Measurements from ENCODE around the gene ROBO1. TPM values are rescaled to one million over a fixed set of nuclear protein-coding genes. Genes with fewer than 3 reads are reported as not detected.

The ROBO1 gene
- total RNA-seq, 1 donor from 2014 or later, result 73.8 TPM

DNA sequence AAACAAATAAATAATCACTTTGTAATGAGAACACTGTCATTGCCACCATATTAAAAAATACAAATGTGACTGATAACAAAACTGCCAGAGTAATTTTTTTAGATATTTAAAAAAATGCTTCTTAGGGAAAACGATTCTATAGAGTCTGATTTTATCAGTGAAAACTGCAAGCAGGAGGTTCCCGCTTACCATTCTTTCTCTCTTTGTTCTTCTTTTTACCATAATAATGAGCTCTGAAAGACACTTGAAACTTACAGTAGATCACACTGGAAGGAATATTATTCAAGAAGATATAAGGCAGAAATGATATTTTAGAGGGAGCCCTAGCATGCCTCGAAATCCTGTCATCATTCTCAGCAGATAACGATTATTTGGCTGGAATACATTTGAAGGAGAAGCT lies 701.3 kb downstream of the ROBO1 start:
- peaks cover 2% of the 10 kb centered on the region for H3K27me3 Mint-ChIP-seq (ENCODE audit: unreplicated experiment)
- DNase-seq (ENCODE audit: extremely low spot score, unreplicated experiment), result no peak
- H3K4me1 Mint-ChIP-seq (ENCODE audit: unreplicated experiment), result peaks cover 6% of the 10 kb centered on the region
- H3K36me3 Mint-ChIP-seq (ENCODE audit: unreplicated experiment), result no peaks in the 10 kb centered on the region
- TF ChIP-seq, protein P1, sequence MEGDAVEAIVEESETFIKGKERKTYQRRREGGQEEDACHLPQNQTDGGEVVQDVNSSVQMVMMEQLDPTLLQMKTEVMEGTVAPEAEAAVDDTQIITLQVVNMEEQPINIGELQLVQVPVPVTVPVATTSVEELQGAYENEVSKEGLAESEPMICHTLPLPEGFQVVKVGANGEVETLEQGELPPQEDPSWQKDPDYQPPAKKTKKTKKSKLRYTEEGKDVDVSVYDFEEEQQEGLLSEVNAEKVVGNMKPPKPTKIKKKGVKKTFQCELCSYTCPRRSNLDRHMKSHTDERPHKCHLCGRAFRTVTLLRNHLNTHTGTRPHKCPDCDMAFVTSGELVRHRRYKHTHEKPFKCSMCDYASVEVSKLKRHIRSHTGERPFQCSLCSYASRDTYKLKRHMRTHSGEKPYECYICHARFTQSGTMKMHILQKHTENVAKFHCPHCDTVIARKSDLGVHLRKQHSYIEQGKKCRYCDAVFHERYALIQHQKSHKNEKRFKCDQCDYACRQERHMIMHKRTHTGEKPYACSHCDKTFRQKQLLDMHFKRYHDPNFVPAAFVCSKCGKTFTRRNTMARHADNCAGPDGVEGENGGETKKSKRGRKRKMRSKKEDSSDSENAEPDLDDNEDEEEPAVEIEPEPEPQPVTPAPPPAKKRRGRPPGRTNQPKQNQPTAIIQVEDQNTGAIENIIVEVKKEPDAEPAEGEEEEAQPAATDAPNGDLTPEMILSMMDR (IDR thresholded peaks at IDR 0.05), result no peak
- H3K4me3 Mint-ChIP-seq (ENCODE audit: unreplicated experiment), result no peak overlapping the region
- peaks cover 5% of the 10 kb centered on the region for H3K9me3 Mint-ChIP-seq (ENCODE audit: unreplicated experiment)
- H3K27ac Mint-ChIP-seq (ENCODE audit: unreplicated experiment), result no peak overlapping the region

DNA sequence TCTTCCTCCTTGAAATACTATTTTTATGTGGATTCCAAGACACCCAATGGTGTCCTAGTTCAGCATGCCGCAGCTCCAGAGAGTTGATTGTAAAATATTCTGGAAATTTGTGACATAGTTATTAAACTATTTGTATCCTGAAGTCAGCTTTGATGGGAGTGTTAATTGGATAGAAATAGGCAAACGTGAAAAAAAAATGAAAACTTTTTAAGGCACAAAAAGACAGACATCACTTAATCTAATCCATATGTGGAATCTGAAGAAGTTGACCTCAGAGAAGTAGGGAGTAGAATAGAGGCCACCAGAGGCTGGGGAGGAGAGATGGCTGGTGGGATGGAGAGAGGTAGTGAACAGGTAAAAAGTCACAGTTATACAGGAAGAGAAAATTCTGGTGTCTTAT lies 704.2 kb downstream of the ROBO1 start:
- H3K9me3 Mint-ChIP-seq (ENCODE audit: unreplicated experiment), result peaks cover 11% of the 10 kb centered on the region
- H3K27ac Mint-ChIP-seq (ENCODE audit: unreplicated experiment), result no peak overlapping the region
- H3K36me3 Mint-ChIP-seq (ENCODE audit: unreplicated experiment), result no peaks in the 10 kb centered on the region
- TF ChIP-seq, protein P1 (IDR thresholded peaks at IDR 0.05), result no peak
- no peak for DNase-seq (ENCODE audit: extremely low spot score, unreplicated experiment)
- H3K4me1 Mint-ChIP-seq (ENCODE audit: unreplicated experiment), result peaks cover 6% of the 10 kb centered on the region
- peaks cover 2% of the 10 kb centered on the region for H3K27me3 Mint-ChIP-seq (ENCODE audit: unreplicated experiment)
- no peak overlapping the region for H3K4me3 Mint-ChIP-seq (ENCODE audit: unreplicated experiment)

DNA sequence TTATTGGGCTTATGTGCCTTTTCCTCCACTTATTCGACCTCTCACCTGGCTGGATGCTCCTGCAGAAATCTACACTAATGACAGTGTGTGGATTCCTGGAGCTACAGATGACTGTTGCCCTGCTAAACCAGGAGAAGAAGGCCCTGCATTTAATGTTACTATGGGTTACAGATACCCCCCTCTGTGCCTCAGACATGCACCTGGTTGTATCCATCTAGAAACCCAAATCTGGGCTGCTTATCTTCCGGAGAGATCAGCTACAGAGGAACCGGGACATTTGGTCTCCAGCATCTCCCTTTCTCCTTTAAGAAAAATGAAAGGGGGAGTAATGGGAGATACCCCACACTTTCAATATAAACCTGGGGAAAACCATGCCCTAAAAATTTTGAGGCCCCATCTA lies 710.0 kb downstream of the ROBO1 start:
- H3K36me3 Mint-ChIP-seq (ENCODE audit: unreplicated experiment), result peaks cover 3% of the 10 kb centered on the region
- H3K27ac Mint-ChIP-seq (ENCODE audit: unreplicated experiment), result no peak overlapping the region

DNA sequence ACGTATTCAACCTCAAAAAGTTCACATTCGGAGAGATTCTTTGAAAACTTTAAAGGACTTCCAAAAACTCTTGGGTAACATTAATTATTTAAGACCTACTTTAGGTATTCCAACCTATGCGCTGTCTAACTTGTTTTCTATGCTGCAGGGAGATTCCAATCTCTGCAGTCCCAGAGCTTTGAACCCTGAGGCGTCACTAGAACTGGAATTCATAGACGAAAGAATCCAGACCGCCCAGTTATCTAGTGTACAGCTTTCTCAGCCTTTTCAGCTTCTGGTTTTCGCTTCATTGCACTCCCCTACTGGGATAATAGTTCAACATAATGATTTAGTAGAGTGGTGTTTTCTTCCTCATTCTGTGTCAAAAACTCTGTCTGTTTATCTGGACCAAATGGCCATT lies 711.3 kb downstream of the ROBO1 start:
- Mint-ChIP-seq H3K4me1 (ENCODE audit: unreplicated experiment) (no peaks in the 10 kb centered on the region), H3K27ac (ENCODE audit: unreplicated experiment) (no peak overlapping the region), H3K4me3 (ENCODE audit: unreplicated experiment) (no peak overlapping the region), H3K36me3 (ENCODE audit: unreplicated experiment) (peaks cover 8% of the 10 kb centered on the region), H3K9me3 (ENCODE audit: unreplicated experiment) (peaks cover 24% of the 10 kb centered on the region), H3K27me3 (ENCODE audit: unreplicated experiment) (no peaks in the 10 kb centered on the region)
- TF ChIP-seq, protein P1 (IDR thresholded peaks at IDR 0.05), result no peak
- DNase-seq (ENCODE audit: extremely low spot score, unreplicated experiment), result no peak

More for the DNA sequence above, 710.0 kb downstream of the ROBO1 start:
- no peak for DNase-seq (ENCODE audit: extremely low spot score, unreplicated experiment)
- H3K4me1 Mint-ChIP-seq (ENCODE audit: unreplicated experiment), result no peaks in the 10 kb centered on the region
- no peaks in the 10 kb centered on the region for H3K27me3 Mint-ChIP-seq (ENCODE audit: unreplicated experiment)
- TF ChIP-seq, protein P1 (IDR thresholded peaks at IDR 0.05), result no peak
- H3K9me3 Mint-ChIP-seq (ENCODE audit: unreplicated experiment), result peaks cover 19% of the 10 kb centered on the region
- no peak overlapping the region for H3K4me3 Mint-ChIP-seq (ENCODE audit: unreplicated experiment)

DNA sequence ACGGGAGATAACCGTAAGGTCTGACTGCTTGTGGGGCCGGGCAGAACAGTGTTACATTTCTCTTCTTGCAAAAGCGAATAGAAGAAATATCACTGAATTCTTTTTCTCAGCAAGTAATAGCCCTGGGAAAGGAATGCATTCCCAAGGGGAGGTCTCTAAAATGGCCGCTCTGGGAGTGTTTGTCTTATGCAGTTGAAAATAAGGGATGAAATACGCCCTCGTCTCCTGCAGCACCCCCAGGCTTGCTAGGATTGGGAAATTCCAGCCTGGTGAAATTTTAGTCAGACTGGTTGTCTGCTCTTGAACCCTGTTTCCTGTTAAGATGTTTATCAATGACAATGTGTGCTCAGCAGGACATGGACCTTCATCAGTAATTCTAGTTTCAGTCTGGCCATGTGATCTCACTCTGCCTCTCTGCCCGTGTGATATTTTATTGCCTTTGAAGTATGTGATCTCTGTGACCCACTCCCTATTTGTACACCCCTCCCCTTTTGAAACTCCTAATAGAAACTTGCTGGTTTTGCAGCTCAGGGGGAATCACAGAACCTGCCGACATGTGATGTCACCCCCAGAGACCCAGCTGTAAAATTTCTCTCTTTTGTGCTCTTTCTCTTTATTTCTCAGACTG lies 715.6 kb downstream of the ROBO1 start:
- H3K4me3 Mint-ChIP-seq (ENCODE audit: unreplicated experiment), result no peak overlapping the region
- H3K27me3 Mint-ChIP-seq (ENCODE audit: unreplicated experiment), result no peaks in the 10 kb centered on the region
- TF ChIP-seq, protein P1 (IDR thresholded peaks at IDR 0.05), result no peak
- H3K27ac Mint-ChIP-seq (ENCODE audit: unreplicated experiment), result no peak overlapping the region
- no peak for DNase-seq (ENCODE audit: extremely low spot score, unreplicated experiment)
- no peaks in the 10 kb centered on the region for H3K4me1 Mint-ChIP-seq (ENCODE audit: unreplicated experiment)
- peaks cover 8% of the 10 kb centered on the region for H3K36me3 Mint-ChIP-seq (ENCODE audit: unreplicated experiment)
- H3K9me3 Mint-ChIP-seq (ENCODE audit: unreplicated experiment), result peaks cover 50% of the 10 kb centered on the region

Data from osteocyte (in vitro differentiated cells).